ENCODE data around the gene VAV3.

- TF ChIP-seq, protein P1, sequence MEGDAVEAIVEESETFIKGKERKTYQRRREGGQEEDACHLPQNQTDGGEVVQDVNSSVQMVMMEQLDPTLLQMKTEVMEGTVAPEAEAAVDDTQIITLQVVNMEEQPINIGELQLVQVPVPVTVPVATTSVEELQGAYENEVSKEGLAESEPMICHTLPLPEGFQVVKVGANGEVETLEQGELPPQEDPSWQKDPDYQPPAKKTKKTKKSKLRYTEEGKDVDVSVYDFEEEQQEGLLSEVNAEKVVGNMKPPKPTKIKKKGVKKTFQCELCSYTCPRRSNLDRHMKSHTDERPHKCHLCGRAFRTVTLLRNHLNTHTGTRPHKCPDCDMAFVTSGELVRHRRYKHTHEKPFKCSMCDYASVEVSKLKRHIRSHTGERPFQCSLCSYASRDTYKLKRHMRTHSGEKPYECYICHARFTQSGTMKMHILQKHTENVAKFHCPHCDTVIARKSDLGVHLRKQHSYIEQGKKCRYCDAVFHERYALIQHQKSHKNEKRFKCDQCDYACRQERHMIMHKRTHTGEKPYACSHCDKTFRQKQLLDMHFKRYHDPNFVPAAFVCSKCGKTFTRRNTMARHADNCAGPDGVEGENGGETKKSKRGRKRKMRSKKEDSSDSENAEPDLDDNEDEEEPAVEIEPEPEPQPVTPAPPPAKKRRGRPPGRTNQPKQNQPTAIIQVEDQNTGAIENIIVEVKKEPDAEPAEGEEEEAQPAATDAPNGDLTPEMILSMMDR (IDR thresholded peaks at IDR 0.05 in 2 of 3, conservative IDR thresholded peaks at IDR 0.05 in 1 of 3; ENCODE audit: control insufficient read depth in 2 of 3, extremely low read depth in 1 of 3, insufficient read depth in 1 of 3, low read depth in 3 of 3, low read length in 3 of 3), result no peak
- TF ChIP-seq ESRRA (IDR thresholded peaks at IDR 0.05; ENCODE audit: low read length) (no peak), ELK1 (IDR thresholded peaks at IDR 0.05; ENCODE audit: low read depth, low read length) (no peak), EP300 (IDR thresholded peaks at IDR 0.05; ENCODE audit: borderline replicate concordance in 1 of 2, control insufficient read depth in 1 of 2, low read depth in 2 of 2, low read length in 2 of 2) (no peak), SP1 (IDR thresholded peaks at IDR 0.05; ENCODE audit: low read depth, low read length) (no peak), GABPA (IDR thresholded peaks at IDR 0.05; ENCODE audit: low read depth) (no peak), SMC3 (IDR thresholded peaks at IDR 0.05; ENCODE audit: borderline replicate concordance, low read length) (no peak), CHD1 (IDR thresholded peaks at IDR 0.05; ENCODE audit: low read depth, low read length) (no peak), POLR2AphosphoS5 (IDR thresholded peaks at IDR 0.05; ENCODE audit: low read length) (no peak), ZNF687 (IDR thresholded peaks at IDR 0.05) (no peak), ZNF622 (IDR thresholded peaks at IDR 0.05) (no peak), NFYA (IDR thresholded peaks at IDR 0.05; ENCODE audit: borderline replicate concordance, low read depth, low read length) (no peak)
- TF ChIP-seq, protein P2, sequence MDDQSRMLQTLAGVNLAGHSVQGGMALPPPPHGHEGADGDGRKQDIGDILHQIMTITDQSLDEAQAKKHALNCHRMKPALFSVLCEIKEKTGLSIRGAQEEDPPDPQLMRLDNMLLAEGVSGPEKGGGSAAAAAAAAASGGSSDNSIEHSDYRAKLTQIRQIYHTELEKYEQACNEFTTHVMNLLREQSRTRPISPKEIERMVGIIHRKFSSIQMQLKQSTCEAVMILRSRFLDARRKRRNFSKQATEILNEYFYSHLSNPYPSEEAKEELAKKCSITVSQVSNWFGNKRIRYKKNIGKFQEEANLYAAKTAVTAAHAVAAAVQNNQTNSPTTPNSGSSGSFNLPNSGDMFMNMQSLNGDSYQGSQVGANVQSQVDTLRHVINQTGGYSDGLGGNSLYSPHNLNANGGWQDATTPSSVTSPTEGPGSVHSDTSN (IDR thresholded peaks at IDR 0.05; ENCODE audit: insufficient replicate concordance, low read depth, low read length), result no peak
These were observed 225.3 kb downstream of the VAV3 start for GRCh38 chr1:107739651-107740050.

All from GM12878 (cell line).